Activated naive CD4-positive, alpha-beta T cell treated with anti-CD3 and anti-CD28 coated beads, Interleukin-2, amount 10 ng/mL, durations not matched to agents 7 days and 5 days (primary cell): ENCODE measurements around the gene TMEM98.
"Not testable (repeated sequence)": the region's sequence is repeated elsewhere in the genome, so short reads cannot be mapped to it uniquely, and the experiment has no call there.

ENCODE experiments used
- CTCF ChIA-PET: fragments of 350-600 bp; sonication (Branson Sonifier 250); formaldehyde crosslinking; loops from one replicate; lab custom pipeline; 2021; ENCODE audit warnings: antibody characterized with exemption; lab: Charles Lee
- DNase-seq: peaks from one replicate; pipeline ENCODE4 v3.0.0-alpha.2; 2020
- H3K27ac Mint-ChIP-seq: one replicate; pipeline ENCODE4 v1.8.0; 2021; ENCODE audit warnings: mild to moderate bottlenecking, moderate library complexity, mixed read lengths
- H3K27me3 Mint-ChIP-seq: one replicate; pipeline ENCODE4 v1.8.0; 2021; ENCODE audit warnings: mild to moderate bottlenecking, mixed read lengths
- H3K36me3 Mint-ChIP-seq: one replicate; pipeline ENCODE4 v1.8.0; 2021; ENCODE audit warnings: mixed read lengths
- H3K4me1 Mint-ChIP-seq: one replicate; pipeline ENCODE4 v1.8.0; 2021; ENCODE audit warnings: mixed read lengths
- H3K4me3 Mint-ChIP-seq: one replicate; pipeline ENCODE4 v1.8.0; 2021; ENCODE audit warnings: mild to moderate bottlenecking, moderate library complexity, mixed read lengths
- H3K9me3 Mint-ChIP-seq: one replicate; pipeline ENCODE4 v1.8.0; 2021; ENCODE audit warnings: mixed read lengths

The TMEM98 gene

DNA sequence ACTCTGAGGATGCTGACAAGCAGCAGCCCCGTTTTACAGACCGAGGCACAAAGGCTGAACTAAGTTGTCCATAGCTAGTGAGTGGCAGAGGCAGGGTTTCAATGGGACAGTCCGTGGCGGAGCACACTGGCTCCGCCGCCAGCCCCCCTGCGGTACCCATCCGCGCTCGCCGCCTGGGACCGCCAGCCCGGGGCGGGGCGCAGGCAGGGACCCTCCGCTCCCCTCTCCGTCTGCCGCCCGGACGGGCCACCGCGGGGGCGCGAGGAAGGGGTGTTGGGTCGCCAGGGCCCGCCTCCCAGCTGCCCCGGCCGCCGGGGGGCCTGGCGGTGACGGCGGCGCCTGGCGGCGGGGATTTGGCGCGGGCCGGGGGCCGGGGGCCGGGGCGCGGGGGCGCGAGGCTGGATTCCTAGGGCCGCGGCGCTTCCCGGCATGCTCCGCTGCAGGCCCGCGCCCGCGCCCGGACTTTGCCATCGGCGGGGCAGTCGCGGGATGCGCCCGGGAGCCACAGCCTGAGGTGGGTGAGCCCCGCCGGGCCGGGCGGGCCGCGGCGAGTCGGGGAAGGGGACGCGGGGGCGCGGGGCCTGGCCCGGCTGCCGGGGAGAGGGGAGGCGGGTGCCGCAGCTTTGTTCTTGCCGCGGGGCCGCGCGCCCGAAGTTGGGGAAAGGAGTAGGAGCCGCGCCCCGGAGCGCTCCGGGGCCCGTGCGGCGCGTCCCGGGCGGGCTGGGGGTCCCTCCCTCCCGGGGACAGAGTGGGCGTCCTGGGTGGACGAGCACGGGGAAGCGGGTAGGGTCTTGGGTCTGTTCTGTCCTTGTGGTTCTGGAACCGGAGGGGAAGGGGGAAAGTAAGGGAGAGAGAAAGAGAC lies at the start of gene TMEM98:
TSS of gene TMEM98 (plus strand) at position 430 of the 862 bp plus-strand sequence. CDS start 3,376 bp downstream, outside the sequence.
- Mint-ChIP-seq H3K9me3 (no peaks in the 10 kb centered on the region), H3K4me1 (no peaks in the 10 kb centered on the region), H3K4me3 (peak within 1 kb of the TSS; percentile 42), H3K27ac (no peak within 1 kb of the TSS), H3K36me3 (no peaks in the 10 kb centered on the region), H3K27me3 (peaks cover 25% of the 10 kb centered on the region)
- CTCF ChIA-PET, result interaction anchor here (1.2 to 1.5 kb wide), 3 partner anchors 9 to 51 kb away, joined by 3 to 7 read pairs (median 4); partner anchors contain the start of gene MYO1D
- no peak for DNase-seq

DNA sequence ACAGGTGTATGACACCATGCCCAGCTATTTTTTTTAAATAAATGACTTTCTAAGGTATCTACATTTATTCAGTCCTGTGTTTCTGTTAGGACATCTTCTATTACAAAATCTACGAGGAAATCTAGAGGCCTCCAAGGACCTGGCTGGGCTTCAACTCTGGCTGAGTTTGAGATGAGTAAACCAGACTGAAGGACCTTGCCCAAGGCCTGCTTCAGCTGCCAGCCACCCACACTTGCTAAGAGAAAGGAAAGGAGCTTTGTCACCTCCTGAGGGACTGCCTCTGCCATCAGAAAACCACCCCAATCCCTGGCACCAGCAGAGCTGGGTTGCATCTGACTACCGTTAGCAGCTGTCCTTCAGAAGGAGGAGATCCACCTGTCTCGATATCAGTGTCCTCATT lies 49.7 kb upstream of the TMEM98 start:
- H3K36me3 Mint-ChIP-seq, result no peaks in the 10 kb centered on the region
- H3K9me3 Mint-ChIP-seq, result no peaks in the 10 kb centered on the region
- no peak overlapping the region for H3K27ac Mint-ChIP-seq
- peaks cover 13% of the 10 kb centered on the region for H3K4me1 Mint-ChIP-seq
- DNase-seq, result no peak
- CTCF ChIA-PET, result interaction anchor here (0.9 to 6.2 kb wide), 14 partner anchors 8 to 101 kb away, joined by 3 to 99 read pairs (median 6); a partner anchor contains a TSS
- no peak overlapping the region for H3K4me3 Mint-ChIP-seq
- peaks cover 29% of the 10 kb centered on the region for H3K27me3 Mint-ChIP-seq

GRCh38 chr17:32879134-32879533 lies 48.8 kb upstream of the TMEM98 start:
- CTCF ChIA-PET, result interaction anchor here (1.5 to 6.2 kb wide), 4 partner anchors 31 to 97 kb away, joined by 5 to 99 read pairs (median 16); no protein-coding TSS in a partner anchor
- no peak overlapping the region for H3K4me3 Mint-ChIP-seq
- H3K36me3 Mint-ChIP-seq, result no peaks in the 10 kb centered on the region
- no peak overlapping the region for H3K27ac Mint-ChIP-seq
- peaks cover 24% of the 10 kb centered on the region for H3K27me3 Mint-ChIP-seq
- no peak for DNase-seq
- peaks cover 13% of the 10 kb centered on the region for H3K4me1 Mint-ChIP-seq
- no peaks in the 10 kb centered on the region for H3K9me3 Mint-ChIP-seq

- Mint-ChIP-seq H3K4me1 (peaks cover 10% of the 10 kb centered on the region), H3K4me3 (no peak overlapping the region), H3K9me3 (no peaks in the 10 kb centered on the region), H3K27me3 (peaks cover 18% of the 10 kb centered on the region), H3K36me3 (no peaks in the 10 kb centered on the region), H3K27ac (no peak overlapping the region)
- CTCF ChIA-PET, result interaction anchor here (0.6 kb wide), 1 partner anchor 99 kb away, joined by 3 read pairs; no protein-coding TSS in a partner anchor
- no peak for DNase-seq
Measured at GRCh38 chr17:32880671-32881453, 47.1 kb upstream of the TMEM98 start.

- DNase-seq, result no peak
- Mint-ChIP-seq H3K9me3 (no peaks in the 10 kb centered on the region), H3K4me3 (no peak overlapping the region), H3K27me3 (peaks cover 12% of the 10 kb centered on the region), H3K36me3 (no peaks in the 10 kb centered on the region), H3K4me1 (peaks cover 6% of the 10 kb centered on the region), H3K27ac (no peak overlapping the region)
- CTCF ChIA-PET, result no interaction called here
Measured at GRCh38 chr17:32882029-32882428, 45.9 kb upstream of the TMEM98 start.

DNA sequence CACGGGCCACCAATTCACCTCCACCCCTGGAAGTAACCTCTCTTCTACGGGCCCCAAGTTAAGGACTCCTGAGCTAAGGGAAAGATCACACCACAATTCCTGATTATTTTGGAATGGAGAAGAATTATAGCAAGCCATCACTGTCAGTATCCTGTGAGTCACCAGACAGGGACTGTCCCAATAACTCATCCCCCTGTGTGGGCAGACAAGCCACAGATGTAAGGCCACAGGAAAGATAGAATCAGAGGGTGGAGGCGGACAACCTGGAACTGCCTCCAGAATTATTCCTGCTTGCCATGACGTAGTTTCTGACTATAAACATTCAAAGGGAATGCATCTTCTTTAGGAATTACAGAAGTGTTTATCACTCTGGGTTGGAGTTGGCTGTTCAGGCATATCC lies 45.2 kb upstream of the TMEM98 start:
- H3K9me3 Mint-ChIP-seq, result no peaks in the 10 kb centered on the region
- no peak for DNase-seq
- peaks cover 12% of the 10 kb centered on the region for H3K27me3 Mint-ChIP-seq
- no peak overlapping the region for H3K4me3 Mint-ChIP-seq
- H3K27ac Mint-ChIP-seq, result no peak overlapping the region
- H3K36me3 Mint-ChIP-seq, result no peaks in the 10 kb centered on the region
- H3K4me1 Mint-ChIP-seq, result peaks cover under 1% of the 10 kb centered on the region
- CTCF ChIA-PET, result no interaction called here

GRCh38 chr17:32886951-32887350 lies 41.0 kb upstream of the TMEM98 start:
- not testable (repeated sequence) for H3K4me3 Mint-ChIP-seq, DNase-seq, H3K4me1 Mint-ChIP-seq, H3K27me3 Mint-ChIP-seq, H3K27ac Mint-ChIP-seq, H3K36me3 Mint-ChIP-seq, H3K9me3 Mint-ChIP-seq
- CTCF ChIA-PET, result interaction anchor here (2.0 kb wide), 1 partner anchor 10 kb away, joined by 8 read pairs; the partner anchor contains the start of gene MYO1D

GRCh38 chr17:32887410-32887809 lies 40.5 kb upstream of the TMEM98 start:
- H3K4me3 Mint-ChIP-seq, H3K36me3 Mint-ChIP-seq, CTCF ChIA-PET, H3K27me3 Mint-ChIP-seq, H3K27ac Mint-ChIP-seq, DNase-seq, H3K9me3 Mint-ChIP-seq, H3K4me1 Mint-ChIP-seq: not testable (repeated sequence)

- Mint-ChIP-seq H3K27ac (no peak overlapping the region), H3K4me1 (no peaks in the 10 kb centered on the region), H3K27me3 (peaks cover 11% of the 10 kb centered on the region), H3K9me3 (no peaks in the 10 kb centered on the region), H3K36me3 (no peaks in the 10 kb centered on the region), H3K4me3 (no peak overlapping the region)
- CTCF ChIA-PET, result interaction anchor here (1.0 kb wide), 1 partner anchor 17 kb away, joined by 5 read pairs; the partner anchor contains the start of gene MYO1D
- no peak for DNase-seq
Measured at GRCh38 chr17:32894245-32894644, 33.7 kb upstream of the TMEM98 start.

DNA sequence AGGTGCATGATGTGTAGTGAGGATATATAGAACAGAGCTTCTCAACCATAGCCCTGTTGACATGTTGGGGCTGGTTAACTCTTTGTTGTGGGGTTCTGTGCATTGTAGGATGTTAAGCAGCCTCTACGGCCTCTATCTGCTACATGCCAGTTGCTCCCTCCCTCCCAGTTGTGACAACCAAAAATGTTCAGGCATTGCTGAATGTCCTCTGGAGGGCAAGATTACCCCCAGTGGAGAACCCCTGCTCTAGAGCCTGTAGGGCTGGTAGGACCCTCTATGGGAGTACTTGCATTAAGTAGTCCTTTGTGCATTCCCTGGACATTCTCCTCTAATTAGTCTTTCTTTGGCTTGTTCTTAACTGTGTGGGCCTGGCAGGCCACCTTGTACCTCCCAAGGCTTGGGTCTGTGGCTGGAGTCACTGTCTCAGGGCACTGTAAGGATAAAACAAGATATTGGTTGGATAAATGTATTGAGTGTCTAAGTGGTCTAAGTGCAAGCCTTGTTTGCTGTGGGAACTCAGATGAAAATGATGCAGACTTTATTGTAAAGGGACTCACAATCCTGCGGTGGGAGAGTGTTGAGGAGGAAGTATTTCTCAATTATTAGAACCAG lies 31.2 kb upstream of the TMEM98 start:
- no peaks in the 10 kb centered on the region for H3K4me1 Mint-ChIP-seq
- peaks cover 11% of the 10 kb centered on the region for H3K27me3 Mint-ChIP-seq
- no peak overlapping the region for H3K4me3 Mint-ChIP-seq
- H3K27ac Mint-ChIP-seq, result no peak overlapping the region
- CTCF ChIA-PET, result interaction anchor here (1.3 kb wide), 1 partner anchor 18 kb away, joined by 4 read pairs; no protein-coding TSS in a partner anchor
- no peaks in the 10 kb centered on the region for H3K9me3 Mint-ChIP-seq
- no peak for DNase-seq
- H3K36me3 Mint-ChIP-seq, result no peaks in the 10 kb centered on the region

GRCh38 chr17:32899236-32900013 lies 28.5 kb upstream of the TMEM98 start:
- H3K36me3 Mint-ChIP-seq, result no peaks in the 10 kb centered on the region

GRCh38 chr17:32901743-32902142 lies 26.2 kb upstream of the TMEM98 start:
- no peaks in the 10 kb centered on the region for H3K9me3 Mint-ChIP-seq
- no peak for DNase-seq
- H3K4me3 Mint-ChIP-seq, result no peak overlapping the region
- CTCF ChIA-PET, result no interaction called here
- no peaks in the 10 kb centered on the region for H3K36me3 Mint-ChIP-seq
- H3K27ac Mint-ChIP-seq, result no peak overlapping the region
- peaks cover 18% of the 10 kb centered on the region for H3K4me1 Mint-ChIP-seq
- peaks cover 26% of the 10 kb centered on the region for H3K27me3 Mint-ChIP-seq

More at GRCh38 chr17:32899236-32900013, 28.5 kb upstream of the TMEM98 start:
- CTCF ChIA-PET, result interaction anchor here (1.8 kb wide), 1 partner anchor 22 kb away, joined by 6 read pairs; no protein-coding TSS in a partner anchor
- no peak for DNase-seq
- H3K9me3 Mint-ChIP-seq, result no peaks in the 10 kb centered on the region
- H3K27ac Mint-ChIP-seq, result no peak overlapping the region
- H3K4me1 Mint-ChIP-seq, result peaks cover 11% of the 10 kb centered on the region
- no peak overlapping the region for H3K4me3 Mint-ChIP-seq
- H3K27me3 Mint-ChIP-seq, result peaks cover 24% of the 10 kb centered on the region
